Measurements from ENCODE around the gene NALF2.

NALF2 gene

GRCh38 chrX:69530306-69530705 is 26.2 kb downstream of the NALF2 start:
- no peak for DNase-seq

GRCh38 chrX:69531031-69531755 is 27.1 kb downstream of the NALF2 start:
- no peak for DNase-seq

- DNase-seq: no peak
These were observed 31.5 kb downstream of the NALF2 start for GRCh38 chrX:69535661-69536060.

- peak; percentile 60 for DNase-seq
These were observed 34.3 kb downstream of the NALF2 start for GRCh38 chrX:69538321-69538876.

- DNase-seq: no peak
These were observed 35.3 kb downstream of the NALF2 start for GRCh38 chrX:69539437-69539836.

- DNase-seq: no peak
These were observed 37.8 kb downstream of the NALF2 start for GRCh38 chrX:69541956-69542355.

GRCh38 chrX:69543572-69543971 is 39.4 kb downstream of the NALF2 start:
- no peak for DNase-seq

DNA sequence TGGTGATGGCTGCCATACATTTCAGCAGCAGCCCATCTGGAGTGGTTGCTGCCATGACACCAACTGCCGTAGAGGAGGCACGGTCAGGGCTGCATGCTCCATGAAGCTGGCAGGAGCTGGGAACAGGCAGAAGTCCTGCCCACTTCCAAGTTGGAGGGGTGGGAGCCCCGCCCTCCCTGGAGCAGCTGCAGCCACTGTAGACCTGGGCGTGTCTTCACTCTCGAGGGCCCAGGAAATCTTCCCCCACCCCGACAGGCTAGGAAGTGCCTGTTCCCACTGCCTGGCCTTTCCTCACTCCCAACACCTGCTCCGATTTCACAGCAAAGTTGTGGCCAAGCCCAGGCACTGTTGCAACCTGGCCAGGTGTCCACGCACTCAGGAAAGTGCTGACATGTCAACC is 42.3 kb downstream of the NALF2 start:
- DNase-seq: no peak

GRCh38 chrX:69546978-69547377 is 42.9 kb downstream of the NALF2 start:
- DNase-seq: no peak

DNA sequence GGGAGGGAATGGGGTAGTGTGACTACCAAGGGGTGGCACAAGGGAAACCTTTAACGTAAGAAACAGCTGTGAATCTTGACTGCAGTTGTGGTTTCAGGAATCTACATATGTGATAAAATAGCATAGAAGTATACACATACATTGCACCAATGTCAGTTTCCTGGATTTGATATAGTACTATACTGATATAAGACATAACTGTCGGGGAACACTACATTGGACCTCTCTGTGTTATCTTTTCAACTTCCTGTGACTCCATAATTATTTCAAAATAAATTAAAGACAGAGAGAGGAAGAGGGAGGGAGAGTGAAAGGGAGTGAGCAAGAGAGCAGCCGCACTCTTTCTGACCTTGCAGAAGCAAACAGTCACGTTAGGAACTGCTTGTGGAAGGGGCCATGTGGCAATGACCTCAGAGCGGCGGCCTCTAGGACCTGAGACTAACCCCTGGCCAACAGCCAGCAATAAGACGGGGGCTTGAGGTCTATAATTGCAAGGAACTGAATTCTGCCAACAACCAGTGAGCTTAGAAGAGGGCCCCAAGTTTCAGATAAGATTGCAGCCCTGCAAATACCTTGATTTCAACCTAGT is 47.4 kb downstream of the NALF2 start:
- DNase-seq: peak; percentile 17

- no peak for DNase-seq
These were observed 48.4 kb downstream of the NALF2 start for GRCh38 chrX:69552512-69552911.

Measured in OCI-M1 (cell line).